ENCODE measurements around the gene PLD4.
"Not testable (repeated sequence)": the region's sequence is repeated elsewhere in the genome, so short reads cannot be mapped to it uniquely, and the experiment has no call there.

PLD4 gene

GRCh38 chr14:104900639-104901512, 23.8 kb upstream of the PLD4 start:
- DNase-seq, result no peak

GRCh38 chr14:104903990-104904389, 20.7 kb upstream of the PLD4 start:
- no peak for DNase-seq

- DNase-seq, result not testable (repeated sequence)
Measured at GRCh38 chr14:104904650-104905578, 19.8 kb upstream of the PLD4 start.

GRCh38 chr14:104905579-104905933, 19.1 kb upstream of the PLD4 start:
- not testable (repeated sequence) for DNase-seq

- DNase-seq, result no peak
Measured at GRCh38 chr14:104908303-104908702, 16.4 kb upstream of the PLD4 start.

- no peak for DNase-seq
Measured at GRCh38 chr14:104912053-104912452, 12.6 kb upstream of the PLD4 start.

GRCh38 chr14:104913435-104913834, 11.2 kb upstream of the PLD4 start:
- DNase-seq, result no peak

- no peak for DNase-seq
Measured at GRCh38 chr14:104917116-104917515, 7.6 kb upstream of the PLD4 start.

- no peak for DNase-seq
Measured at GRCh38 chr14:104917993-104918392, 6.7 kb upstream of the PLD4 start.

- not testable (repeated sequence) for DNase-seq
Measured at GRCh38 chr14:104919152-104919992, 5.3 kb upstream of the PLD4 start.

GRCh38 chr14:104919993-104920315, 4.7 kb upstream of the PLD4 start:
- no peak for DNase-seq

GRCh38 chr14:104923640-104924420, 849 bp upstream of the PLD4 start:
- no peak for DNase-seq

GRCh38 chr14:104925214-104925854, 655 bp downstream of the PLD4 start:
- DNase-seq, result no peak

GRCh38 chr14:104925855-104926609, 1.4 kb downstream of the PLD4 start:
- no peak for DNase-seq

- no peak for DNase-seq
Measured at GRCh38 chr14:104926619-104927431, 2.1 kb downstream of the PLD4 start.

GRCh38 chr14:104927432-104927816, 2.7 kb downstream of the PLD4 start:
- no peak for DNase-seq

GRCh38 chr14:104927901-104928300, 3.2 kb downstream of the PLD4 start:
- DNase-seq, result no peak

- DNase-seq, result no peak
Measured at GRCh38 chr14:104928391-104929133, 3.9 kb downstream of the PLD4 start.
